Keratinocyte (primary cell): ENCODE results near the gene MEG3.

Experiments
- CTCF ChIP-seq, 3 experiments: IDR thresholded peaks in 1 of 3; conservative IDR thresholded peaks in 1 of 3; optimal IDR thresholded peaks in 1 of 3; 2 replicates in 2 of 3; 3 replicates in 1 of 3; pipeline versions ENCODE3 to v1.5.1; 2011; ENCODE audit warnings: low read length in 3 of 3, mild to moderate bottlenecking in 3 of 3, moderate library complexity in 2 of 3, control low read depth in 1 of 3, inconsistent platforms in 1 of 3; ENCODE audit not compliant: insufficient read depth in 2 of 3; ENCODE audit errors: extremely low read depth in 1 of 3
- EZH2 ChIP-seq: IDR thresholded peaks from one replicate; pipeline ENCODE4 v1.6.1; 2012; ENCODE audit warnings: inconsistent platforms, mild to moderate bottlenecking, low read length, moderate library complexity

GRCh38 chr14:100883789-100884101 lies 57.8 kb downstream of the MEG3 start:
- no peak for TF ChIP-seq CTCF (optimal IDR thresholded peaks at IDR 0.05 in 1 of 3, IDR thresholded peaks at IDR 0.05 in 1 of 3, conservative IDR thresholded peaks at IDR 0.05 in 1 of 3; ENCODE audit: extremely low read depth in 1 of 3, insufficient read depth in 2 of 3, low read length in 3 of 3)
- no peak for TF ChIP-seq EZH2
